WTC11 (cell line): ENCODE data around the gene ANP32B. TPM values are rescaled to one million over a fixed set of nuclear protein-coding genes. Genes with fewer than 3 reads are reported as not detected.

Experiments
- ATAC-seq: fragments of 200-7000 bp; cut with Tn5 transposase; 2 replicates; pipeline ENCODE4 v1.10.0; 2021; ENCODE audit warnings: mild to moderate bottlenecking, moderate library complexity
- CTCF ChIA-PET: fragments of 300-600 bp; sonication (Branson Sonifier 250); formaldehyde crosslinking; loops from one replicate; lab custom pipeline; 2021; ENCODE audit warnings: antibody characterized with exemption; lab: Charles Lee
- POLR2A ChIA-PET: fragments of 350-600 bp; sonication (Branson Sonifier 250); formaldehyde crosslinking; loops from one replicate; lab custom pipeline; 2021; ENCODE audit warnings: antibody characterized with exemption; lab: Charles Lee
- DNase-seq: peaks from one replicate; pipeline ENCODE4 v3.0.0; 2021; ENCODE audit warnings: low spot score
- H3K27ac Mint-ChIP-seq: 2 replicates; pipeline ENCODE4 v1.8.0; 2021; ENCODE audit warnings: mixed read lengths
- H3K27me3 Mint-ChIP-seq: 2 replicates; pipeline ENCODE4 v1.8.0; 2021; ENCODE audit warnings: low read depth, mild to moderate bottlenecking, moderate library complexity, mixed read lengths
- H3K36me3 Mint-ChIP-seq: 2 replicates; pipeline ENCODE4 v1.8.0; 2021; ENCODE audit warnings: mixed read lengths
- H3K4me1 Mint-ChIP-seq: 2 replicates; pipeline ENCODE4 v1.8.0; 2022; ENCODE audit warnings: mixed read lengths
- H3K4me3 Mint-ChIP-seq: 2 replicates; pipeline ENCODE4 v1.8.0; 2021; ENCODE audit warnings: mild to moderate bottlenecking, moderate library complexity, mixed read lengths
- H3K9me3 Mint-ChIP-seq: 2 replicates; pipeline ENCODE4 v1.8.0; 2021; ENCODE audit warnings: mixed read lengths
- AFF4 ChIP-seq: sonication (generic); formaldehyde crosslinking; IDR thresholded peaks from 2 replicates; pipeline ENCODE4 v1.8.1; 2023; ENCODE audit warnings: mild to moderate bottlenecking, missing genetic modification reagents, borderline replicate concordance
- ATF1 ChIP-seq: sonication (generic); formaldehyde crosslinking; IDR thresholded peaks from 2 replicates; pipeline ENCODE4 v1.8.1; 2023; ENCODE audit warnings: mild to moderate bottlenecking, moderate library complexity, missing genetic modification reagents
- CDX4 ChIP-seq: fragments of 250-450 bp; sonication (Bioruptor Pico); IDR thresholded peaks from 2 replicates; pipeline ENCODE4 v1.9.0; 2021; ENCODE audit warnings: moderate library complexity, mild to moderate bottlenecking, inconsistent platforms, borderline replicate concordance
- EMX1 ChIP-seq: fragments of 250-450 bp; sonication (Bioruptor Pico); IDR thresholded peaks from 2 replicates; pipeline ENCODE4 v1.8.0; 2021; ENCODE audit warnings: mild to moderate bottlenecking
- ESRRA ChIP-seq: sonication (generic); formaldehyde crosslinking; IDR thresholded peaks from 2 replicates; pipeline ENCODE4 v1.8.1; 2022; ENCODE audit warnings: mild to moderate bottlenecking, missing genetic modification reagents, borderline replicate concordance
- GRHL2 ChIP-seq: fragments of 250-450 bp; sonication (Bioruptor Pico); IDR thresholded peaks from 2 replicates; pipeline ENCODE4 v1.8.0; 2022; ENCODE audit warnings: mild to moderate bottlenecking, moderate library complexity; ENCODE audit not compliant: insufficient replicate concordance, severe bottlenecking
- IRF2 ChIP-seq: sonication (generic); formaldehyde crosslinking; IDR thresholded peaks from 2 replicates; pipeline ENCODE4 v1.8.0; 2022; ENCODE audit warnings: low read depth, missing genetic modification reagents, borderline replicate concordance
- MXD4 ChIP-seq: fragments of 250-450 bp; sonication (Bioruptor Pico); IDR thresholded peaks from 2 replicates; pipeline ENCODE4 v1.8.0; 2021; ENCODE audit warnings: mild to moderate bottlenecking, moderate library complexity, borderline replicate concordance
- NFYB ChIP-seq: sonication (generic); formaldehyde crosslinking; conservative IDR thresholded peaks from 2 replicates; pipeline ENCODE4 v1.8.0; 2022; ENCODE audit warnings: low read depth, missing genetic modification reagents
- PRRX2 ChIP-seq: fragments of 250-450 bp; sonication (Bioruptor Pico); IDR thresholded peaks from 2 replicates; pipeline ENCODE4 v1.8.0; 2021; ENCODE audit warnings: mild to moderate bottlenecking
- RORB ChIP-seq: fragments of 250-450 bp; sonication (Bioruptor Pico); IDR thresholded peaks from 2 replicates; pipeline ENCODE4 v1.9.0; 2021; ENCODE audit warnings: mild to moderate bottlenecking
- SMAD3 ChIP-seq: sonication (generic); formaldehyde crosslinking; IDR thresholded peaks from 2 replicates; pipeline ENCODE4 v1.8.0; 2022; ENCODE audit warnings: missing genetic modification reagents, mild to moderate bottlenecking, borderline replicate concordance
- SOX15 ChIP-seq: fragments of 250-450 bp; sonication (Bioruptor Pico); IDR thresholded peaks from 2 replicates; pipeline ENCODE4 v1.9.0; 2021; ENCODE audit warnings: mild to moderate bottlenecking
- ZNF416 ChIP-seq: fragments of 250-450 bp; sonication (Bioruptor Pico); IDR thresholded peaks from 2 replicates; pipeline ENCODE4 v1.9.0; 2021; ENCODE audit warnings: mild to moderate bottlenecking, inconsistent platforms
- ZNF532 ChIP-seq: fragments of 250-450 bp; sonication (Bioruptor Pico); IDR thresholded peaks from 2 replicates; pipeline ENCODE4 v1.9.0; 2021; ENCODE audit warnings: mild to moderate bottlenecking, borderline replicate concordance
- ZNF671 ChIP-seq: fragments of 250-450 bp; sonication (Bioruptor Pico); IDR thresholded peaks from 2 replicates; pipeline ENCODE4 v1.8.0; 2021; ENCODE audit warnings: mild to moderate bottlenecking
- total RNA-seq: library from RNA; stranded (reverse); gene quantifications from 3 replicates; pipeline ENCODE4 v1.2.3, GENCODE V29; 2021
- TF ChIP-seq, protein P1 (sequence below): sonication (generic); formaldehyde crosslinking; IDR thresholded peaks from 2 replicates; pipeline ENCODE4 v1.8.0; 2023; ENCODE audit warnings: missing genetic modification reagents, mild to moderate bottlenecking, borderline replicate concordance
- TF ChIP-seq, protein P2 (sequence below): sonication (generic); formaldehyde crosslinking; IDR thresholded peaks from 2 replicates; pipeline ENCODE4 v1.8.1; 2022; ENCODE audit warnings: low read depth, missing genetic modification reagents, borderline replicate concordance
- TF ChIP-seq, protein P3 (sequence below): sonication (generic); formaldehyde crosslinking; IDR thresholded peaks from 2 replicates; pipeline ENCODE4 v1.8.1; 2022; ENCODE audit warnings: low read depth, mild to moderate bottlenecking, moderate library complexity, missing genetic modification reagents, borderline replicate concordance
- TF ChIP-seq, protein P4 (sequence below): sonication (generic); formaldehyde crosslinking; IDR thresholded peaks from 2 replicates; pipeline ENCODE4 v1.8.0; 2022; ENCODE audit warnings: mild to moderate bottlenecking, missing genetic modification reagents

Gene ANP32B
- total RNA-seq, 1 experiment from 2014 or later, result 150 TPM

DNA sequence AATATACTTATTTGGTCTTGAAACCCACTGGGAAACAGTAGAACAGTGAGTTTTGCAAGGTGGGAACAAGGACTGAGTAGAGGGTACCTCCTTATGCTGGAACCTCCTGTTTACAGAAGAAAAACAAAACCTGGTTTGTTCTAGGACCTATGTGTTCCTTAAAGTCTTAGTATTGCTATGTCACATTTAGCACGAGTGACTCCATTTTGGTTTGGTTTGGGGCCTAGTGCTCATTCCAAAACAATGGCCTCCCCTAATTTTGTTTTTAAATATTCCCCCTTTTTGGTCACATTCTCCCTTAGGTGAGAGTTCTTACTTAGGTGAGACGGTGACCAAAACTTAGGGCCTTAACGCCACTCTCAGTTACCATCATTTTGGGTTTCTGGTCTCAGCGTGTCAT lies 67.2 kb downstream of the ANP32B start:
- H3K27ac Mint-ChIP-seq, result no peak overlapping the region
- TF ChIP-seq ZNF416 (CRISPR knock-in tag) (no peak), AFF4 (CRISPR knock-in tag) (no peak), ATF1 (CRISPR knock-in tag) (no peak), SOX15 (no peak), SMAD3 (CRISPR knock-in tag) (no peak), ZNF532 (CRISPR knock-in tag) (no peak), MXD4 (CRISPR knock-in tag) (no peak), EMX1 (no peak), RORB (CRISPR knock-in tag) (no peak), ESRRA (no peak), NFYB (CRISPR knock-in tag) (no peak), CDX4 (no peak), ZNF671 (no peak), PRRX2 (CRISPR knock-in tag) (no peak), IRF2 (no peak), GRHL2 (CRISPR knock-in tag) (no peak)
- TF ChIP-seq, protein P1, sequence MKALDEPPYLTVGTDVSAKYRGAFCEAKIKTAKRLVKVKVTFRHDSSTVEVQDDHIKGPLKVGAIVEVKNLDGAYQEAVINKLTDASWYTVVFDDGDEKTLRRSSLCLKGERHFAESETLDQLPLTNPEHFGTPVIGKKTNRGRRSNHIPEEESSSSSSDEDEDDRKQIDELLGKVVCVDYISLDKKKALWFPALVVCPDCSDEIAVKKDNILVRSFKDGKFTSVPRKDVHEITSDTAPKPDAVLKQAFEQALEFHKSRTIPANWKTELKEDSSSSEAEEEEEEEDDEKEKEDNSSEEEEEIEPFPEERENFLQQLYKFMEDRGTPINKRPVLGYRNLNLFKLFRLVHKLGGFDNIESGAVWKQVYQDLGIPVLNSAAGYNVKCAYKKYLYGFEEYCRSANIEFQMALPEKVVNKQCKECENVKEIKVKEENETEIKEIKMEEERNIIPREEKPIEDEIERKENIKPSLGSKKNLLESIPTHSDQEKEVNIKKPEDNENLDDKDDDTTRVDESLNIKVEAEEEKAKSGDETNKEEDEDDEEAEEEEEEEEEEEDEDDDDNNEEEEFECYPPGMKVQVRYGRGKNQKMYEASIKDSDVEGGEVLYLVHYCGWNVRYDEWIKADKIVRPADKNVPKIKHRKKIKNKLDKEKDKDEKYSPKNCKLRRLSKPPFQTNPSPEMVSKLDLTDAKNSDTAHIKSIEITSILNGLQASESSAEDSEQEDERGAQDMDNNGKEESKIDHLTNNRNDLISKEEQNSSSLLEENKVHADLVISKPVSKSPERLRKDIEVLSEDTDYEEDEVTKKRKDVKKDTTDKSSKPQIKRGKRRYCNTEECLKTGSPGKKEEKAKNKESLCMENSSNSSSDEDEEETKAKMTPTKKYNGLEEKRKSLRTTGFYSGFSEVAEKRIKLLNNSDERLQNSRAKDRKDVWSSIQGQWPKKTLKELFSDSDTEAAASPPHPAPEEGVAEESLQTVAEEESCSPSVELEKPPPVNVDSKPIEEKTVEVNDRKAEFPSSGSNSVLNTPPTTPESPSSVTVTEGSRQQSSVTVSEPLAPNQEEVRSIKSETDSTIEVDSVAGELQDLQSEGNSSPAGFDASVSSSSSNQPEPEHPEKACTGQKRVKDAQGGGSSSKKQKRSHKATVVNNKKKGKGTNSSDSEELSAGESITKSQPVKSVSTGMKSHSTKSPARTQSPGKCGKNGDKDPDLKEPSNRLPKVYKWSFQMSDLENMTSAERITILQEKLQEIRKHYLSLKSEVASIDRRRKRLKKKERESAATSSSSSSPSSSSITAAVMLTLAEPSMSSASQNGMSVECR (CRISPR knock-in tag), result no peak
- TF ChIP-seq, protein P2, sequence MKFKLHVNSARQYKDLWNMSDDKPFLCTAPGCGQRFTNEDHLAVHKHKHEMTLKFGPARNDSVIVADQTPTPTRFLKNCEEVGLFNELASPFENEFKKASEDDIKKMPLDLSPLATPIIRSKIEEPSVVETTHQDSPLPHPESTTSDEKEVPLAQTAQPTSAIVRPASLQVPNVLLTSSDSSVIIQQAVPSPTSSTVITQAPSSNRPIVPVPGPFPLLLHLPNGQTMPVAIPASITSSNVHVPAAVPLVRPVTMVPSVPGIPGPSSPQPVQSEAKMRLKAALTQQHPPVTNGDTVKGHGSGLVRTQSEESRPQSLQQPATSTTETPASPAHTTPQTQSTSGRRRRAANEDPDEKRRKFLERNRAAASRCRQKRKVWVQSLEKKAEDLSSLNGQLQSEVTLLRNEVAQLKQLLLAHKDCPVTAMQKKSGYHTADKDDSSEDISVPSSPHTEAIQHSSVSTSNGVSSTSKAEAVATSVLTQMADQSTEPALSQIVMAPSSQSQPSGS (CRISPR knock-in tag), result no peak
- TF ChIP-seq, protein P3, sequence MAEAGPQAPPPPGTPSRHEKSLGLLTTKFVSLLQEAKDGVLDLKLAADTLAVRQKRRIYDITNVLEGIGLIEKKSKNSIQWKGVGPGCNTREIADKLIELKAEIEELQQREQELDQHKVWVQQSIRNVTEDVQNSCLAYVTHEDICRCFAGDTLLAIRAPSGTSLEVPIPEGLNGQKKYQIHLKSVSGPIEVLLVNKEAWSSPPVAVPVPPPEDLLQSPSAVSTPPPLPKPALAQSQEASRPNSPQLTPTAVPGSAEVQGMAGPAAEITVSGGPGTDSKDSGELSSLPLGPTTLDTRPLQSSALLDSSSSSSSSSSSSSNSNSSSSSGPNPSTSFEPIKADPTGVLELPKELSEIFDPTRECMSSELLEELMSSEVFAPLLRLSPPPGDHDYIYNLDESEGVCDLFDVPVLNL, result no peak
- TF ChIP-seq, protein P4, sequence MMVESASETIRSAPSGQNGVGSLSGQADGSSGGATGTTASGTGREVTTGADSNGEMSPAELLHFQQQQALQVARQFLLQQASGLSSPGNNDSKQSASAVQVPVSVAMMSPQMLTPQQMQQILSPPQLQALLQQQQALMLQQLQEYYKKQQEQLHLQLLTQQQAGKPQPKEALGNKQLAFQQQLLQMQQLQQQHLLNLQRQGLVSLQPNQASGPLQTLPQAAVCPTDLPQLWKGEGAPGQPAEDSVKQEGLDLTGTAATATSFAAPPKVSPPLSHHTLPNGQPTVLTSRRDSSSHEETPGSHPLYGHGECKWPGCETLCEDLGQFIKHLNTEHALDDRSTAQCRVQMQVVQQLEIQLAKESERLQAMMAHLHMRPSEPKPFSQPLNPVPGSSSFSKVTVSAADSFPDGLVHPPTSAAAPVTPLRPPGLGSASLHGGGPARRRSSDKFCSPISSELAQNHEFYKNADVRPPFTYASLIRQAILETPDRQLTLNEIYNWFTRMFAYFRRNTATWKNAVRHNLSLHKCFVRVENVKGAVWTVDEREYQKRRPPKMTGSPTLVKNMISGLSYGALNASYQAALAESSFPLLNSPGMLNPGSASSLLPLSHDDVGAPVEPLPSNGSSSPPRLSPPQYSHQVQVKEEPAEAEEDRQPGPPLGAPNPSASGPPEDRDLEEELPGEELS (CRISPR knock-in tag), result no peak
- POLR2A ChIA-PET, result no interaction called here
- no peak overlapping the region for H3K4me3 Mint-ChIP-seq
- no peaks in the 10 kb centered on the region for H3K36me3 Mint-ChIP-seq
- no peaks in the 10 kb centered on the region for H3K4me1 Mint-ChIP-seq
- peaks cover 28% of the 10 kb centered on the region for H3K27me3 Mint-ChIP-seq
- DNase-seq (no peak), ATAC-seq (no peak)
- no peaks in the 10 kb centered on the region for H3K9me3 Mint-ChIP-seq
- CTCF ChIA-PET, result interaction anchor here (1.3 kb wide), 1 partner anchor 15 kb away, joined by 5 read pairs; no protein-coding TSS in a partner anchor
